GM23338 (cell line): ENCODE results near the gene PARP2.
A peak's percentile ranks its signal among the peaks of the same experiment; 100 is the strongest.

Experiments used
- CREB1 ChIP-seq: fragments of 250-450 bp; sonication (Bioruptor Pico); IDR thresholded peaks from 2 replicates; pipeline ENCODE4 v1.5.0; 2020; ENCODE audit warnings: low read depth, mild to moderate bottlenecking, moderate library complexity
- EZH2 ChIP-seq: fragments of 200-600 bp; sonication (generic); IDR thresholded peaks from one replicate; pipeline ENCODE4 v1.8.0; 2017; ENCODE audit warnings: antibody characterized with exemption, mild to moderate bottlenecking, low read depth; ENCODE audit not compliant: unreplicated experiment
- JUNB ChIP-seq: IDR thresholded peaks from one replicate; pipeline ENCODE4 v1.6.1; 2016; ENCODE audit warnings: antibody characterized with exemption; ENCODE audit not compliant: unreplicated experiment
- POLR2AphosphoS5 ChIP-seq: IDR thresholded peaks from 2 replicates; pipeline ENCODE4 v1.6.1; 2016; ENCODE audit warnings: antibody characterized with exemption, low read depth
- TF ChIP-seq, protein P1 (sequence below), 2 experiments: fragments of 200-600 bp in 1 of 2; sonication (generic) in 1 of 2; conservative IDR thresholded peaks; 2 replicates each; pipeline versions ENCODE4 v1.5.1 to v1.6.1; 2016 to 2017; ENCODE audit warnings: antibody characterized with exemption in 2 of 2, low read depth in 2 of 2, mild to moderate bottlenecking in 2 of 2, moderate library complexity in 1 of 2
- TF ChIP-seq, protein P2 (sequence below): IDR thresholded peaks from 2 replicates; pipeline ENCODE4 v1.6.1; 2016; ENCODE audit warnings: antibody characterized with exemption

- TF ChIP-seq, protein P1, sequence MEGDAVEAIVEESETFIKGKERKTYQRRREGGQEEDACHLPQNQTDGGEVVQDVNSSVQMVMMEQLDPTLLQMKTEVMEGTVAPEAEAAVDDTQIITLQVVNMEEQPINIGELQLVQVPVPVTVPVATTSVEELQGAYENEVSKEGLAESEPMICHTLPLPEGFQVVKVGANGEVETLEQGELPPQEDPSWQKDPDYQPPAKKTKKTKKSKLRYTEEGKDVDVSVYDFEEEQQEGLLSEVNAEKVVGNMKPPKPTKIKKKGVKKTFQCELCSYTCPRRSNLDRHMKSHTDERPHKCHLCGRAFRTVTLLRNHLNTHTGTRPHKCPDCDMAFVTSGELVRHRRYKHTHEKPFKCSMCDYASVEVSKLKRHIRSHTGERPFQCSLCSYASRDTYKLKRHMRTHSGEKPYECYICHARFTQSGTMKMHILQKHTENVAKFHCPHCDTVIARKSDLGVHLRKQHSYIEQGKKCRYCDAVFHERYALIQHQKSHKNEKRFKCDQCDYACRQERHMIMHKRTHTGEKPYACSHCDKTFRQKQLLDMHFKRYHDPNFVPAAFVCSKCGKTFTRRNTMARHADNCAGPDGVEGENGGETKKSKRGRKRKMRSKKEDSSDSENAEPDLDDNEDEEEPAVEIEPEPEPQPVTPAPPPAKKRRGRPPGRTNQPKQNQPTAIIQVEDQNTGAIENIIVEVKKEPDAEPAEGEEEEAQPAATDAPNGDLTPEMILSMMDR (conservative IDR thresholded peaks at IDR 0.05; ENCODE audit: low read depth in 2 of 2): peak; percentile 49 to 83
- TF ChIP-seq, protein P2, sequence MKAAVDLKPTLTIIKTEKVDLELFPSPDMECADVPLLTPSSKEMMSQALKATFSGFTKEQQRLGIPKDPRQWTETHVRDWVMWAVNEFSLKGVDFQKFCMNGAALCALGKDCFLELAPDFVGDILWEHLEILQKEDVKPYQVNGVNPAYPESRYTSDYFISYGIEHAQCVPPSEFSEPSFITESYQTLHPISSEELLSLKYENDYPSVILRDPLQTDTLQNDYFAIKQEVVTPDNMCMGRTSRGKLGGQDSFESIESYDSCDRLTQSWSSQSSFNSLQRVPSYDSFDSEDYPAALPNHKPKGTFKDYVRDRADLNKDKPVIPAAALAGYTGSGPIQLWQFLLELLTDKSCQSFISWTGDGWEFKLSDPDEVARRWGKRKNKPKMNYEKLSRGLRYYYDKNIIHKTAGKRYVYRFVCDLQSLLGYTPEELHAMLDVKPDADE: no peak
- TF ChIP-seq POLR2AphosphoS5 (no peak), CREB1 (CRISPR knock-in tag) (no peak), EZH2 (no peak), JUNB (no peak)
Measured at GRCh38 chr14:20327005-20327869, 16.2 kb upstream of the PARP2 start.
